Non-pigmented ciliary epithelial cell (primary cell): ENCODE results near the gene PRLH.

ENCODE experiments used
- DNase-seq: peaks from one replicate; pipeline ENCODE4 v3.0.0-alpha.2; 2010; ENCODE audit warnings: low read depth

PRLH gene

GRCh38 chr2:237539681-237540080 is 26.7 kb upstream of the PRLH start:
- DNase-seq, result no peak

GRCh38 chr2:237540223-237540775 is 26.1 kb upstream of the PRLH start:
- no peak for DNase-seq

- no peak for DNase-seq
Measured at GRCh38 chr2:237540823-237541222, 25.6 kb upstream of the PRLH start.

GRCh38 chr2:237541243-237541642 is 25.1 kb upstream of the PRLH start:
- no peak for DNase-seq

- DNase-seq, result no peak
Measured at GRCh38 chr2:237542001-237542704, 24.2 kb upstream of the PRLH start.

- no peak for DNase-seq
Measured at GRCh38 chr2:237546040-237546875, 20.1 kb upstream of the PRLH start.

- no peak for DNase-seq
Measured at GRCh38 chr2:237546876-237547395, 19.4 kb upstream of the PRLH start.

GRCh38 chr2:237547841-237548416 is 18.4 kb upstream of the PRLH start:
- DNase-seq, result no peak

- DNase-seq, result no peak
Measured at GRCh38 chr2:237549216-237549615, 17.2 kb upstream of the PRLH start.

GRCh38 chr2:237549643-237550415 is 16.5 kb upstream of the PRLH start:
- DNase-seq, result no peak

GRCh38 chr2:237551071-237551574 is 15.3 kb upstream of the PRLH start:
- no peak for DNase-seq

GRCh38 chr2:237552908-237553307 is 13.5 kb upstream of the PRLH start:
- no peak for DNase-seq

GRCh38 chr2:237553948-237554347 is 12.4 kb upstream of the PRLH start:
- DNase-seq, result no peak

- no peak for DNase-seq
Measured at GRCh38 chr2:237555560-237555959, 10.8 kb upstream of the PRLH start.

- DNase-seq, result no peak
Measured at GRCh38 chr2:237556773-237557632, 9.4 kb upstream of the PRLH start.

GRCh38 chr2:237557633-237558015 is 8.8 kb upstream of the PRLH start:
- no peak for DNase-seq

GRCh38 chr2:237558961-237559641 is 7.3 kb upstream of the PRLH start:
- no peak for DNase-seq

GRCh38 chr2:237561221-237561620 is 5.2 kb upstream of the PRLH start:
- no peak for DNase-seq

- no peak for DNase-seq
Measured at GRCh38 chr2:237563816-237564215, 2.6 kb upstream of the PRLH start.

- no peak for DNase-seq
Measured at GRCh38 chr2:237564526-237565131, 1.7 kb upstream of the PRLH start.
